Trophoblast cell (in vitro differentiated cells and primary cell): ENCODE measurements around the gene RASAL2.

Source experiments
- DNase-seq, 2 donors: peaks; one replicate each; pipeline ENCODE4 v3.0.0-alpha.2; 2016
- H2AFZ ChIP-seq: 2 replicates; pipeline ENCODE4 v1.6.1; 2013; ENCODE audit warnings: low read length, moderate library complexity, mild to moderate bottlenecking; ENCODE audit not compliant: insufficient read depth, poor library complexity
- H2AK5ac ChIP-seq: 2 replicates; pipeline ENCODE4 v1.6.1; 2013; ENCODE audit warnings: mild to moderate bottlenecking, low read length
- H2BK120ac ChIP-seq: 2 replicates; pipeline ENCODE4 v1.6.1; 2013; ENCODE audit warnings: low read length, mild to moderate bottlenecking, moderate library complexity; ENCODE audit not compliant: insufficient read depth, poor library complexity
- H2BK12ac ChIP-seq: 2 replicates; pipeline ENCODE4 v1.6.1; 2013; ENCODE audit warnings: mild to moderate bottlenecking, low read length, moderate library complexity
- H2BK5ac ChIP-seq: 2 replicates; pipeline ENCODE4 v1.6.1; 2013; ENCODE audit warnings: low read length, low read depth, moderate library complexity, mild to moderate bottlenecking; ENCODE audit not compliant: poor library complexity
- H3K14ac ChIP-seq: 2 replicates; pipeline ENCODE4 v1.6.1; 2013; ENCODE audit warnings: mild to moderate bottlenecking, low read length
- H3K18ac ChIP-seq: 2 replicates; pipeline ENCODE4 v1.6.1; 2013; ENCODE audit warnings: mild to moderate bottlenecking, low read length
- H3K23ac ChIP-seq: 2 replicates; pipeline ENCODE4 v1.6.1; 2013; ENCODE audit warnings: low read length
- H3K27ac ChIP-seq: 2 replicates; pipeline ENCODE4 v1.5.1; 2013; ENCODE audit warnings: low read depth, mild to moderate bottlenecking, inconsistent platforms, low read length, moderate library complexity
- H3K27me3 ChIP-seq: 2 replicates; pipeline ENCODE4 v1.6.1; 2013; ENCODE audit warnings: inconsistent platforms, mild to moderate bottlenecking, low read length, moderate library complexity; ENCODE audit not compliant: insufficient read depth
- H3K36me3 ChIP-seq, 2 experiments: 1 replicate in 1 of 2; 2 replicates in 1 of 2; pipeline ENCODE4 v1.6.1; 2013; ENCODE audit warnings: low read length in 2 of 2, mild to moderate bottlenecking in 2 of 2, moderate library complexity in 1 of 2; ENCODE audit not compliant: insufficient read depth in 2 of 2, control insufficient read depth in 1 of 2
- H3K4ac ChIP-seq: 2 replicates; pipeline ENCODE4 v1.6.1; 2013; ENCODE audit warnings: low read depth, mild to moderate bottlenecking, low read length, moderate library complexity
- H3K4me1 ChIP-seq, 2 experiments: 1 replicate in 1 of 2; 2 replicates in 1 of 2; pipeline ENCODE4 v1.6.1; 2013; ENCODE audit warnings: low read length in 2 of 2, mild to moderate bottlenecking in 2 of 2, moderate library complexity in 1 of 2; ENCODE audit not compliant: insufficient read depth in 2 of 2, control insufficient read depth in 1 of 2
- H3K4me2 ChIP-seq: 2 replicates; pipeline ENCODE4 v1.6.1; 2013; ENCODE audit warnings: inconsistent platforms, mild to moderate bottlenecking, low read length, moderate library complexity
- H3K4me3 ChIP-seq: 2 replicates; pipeline ENCODE4 v1.5.1; 2013; ENCODE audit warnings: mild to moderate bottlenecking, low read depth, low read length, inconsistent platforms
- H3K79me1 ChIP-seq: one replicate; pipeline ENCODE4 v1.6.1; 2013; ENCODE audit warnings: low read length
- H3K79me2 ChIP-seq: 2 replicates; pipeline ENCODE4 v1.6.1; 2013; ENCODE audit warnings: low read length, mild to moderate bottlenecking; ENCODE audit not compliant: control insufficient read depth, insufficient read depth, poor library complexity
- H3K9ac ChIP-seq: 2 replicates; pipeline ENCODE4 v1.6.1; 2013; ENCODE audit warnings: mild to moderate bottlenecking, low read length
- H3K9me3 ChIP-seq: 2 replicates; pipeline ENCODE4 v1.6.1; 2013; ENCODE audit warnings: low read depth, mild to moderate bottlenecking, control low read depth, inconsistent platforms, low read length; ENCODE audit not compliant: insufficient read depth
- H4K12ac ChIP-seq: 2 replicates; pipeline ENCODE4 v1.6.1; 2013; ENCODE audit warnings: low read depth, mild to moderate bottlenecking, low read length, moderate library complexity
- H4K8ac ChIP-seq: 2 replicates; pipeline ENCODE4 v1.6.1; 2013; ENCODE audit warnings: low read depth, mild to moderate bottlenecking, low read length, moderate library complexity
- H4K91ac ChIP-seq: one replicate; pipeline ENCODE4 v1.6.1; 2013; ENCODE audit warnings: low read depth, mild to moderate bottlenecking, low read length, moderate library complexity
- WGBS: extraction: QIAGEN DNeasy Blood & Tissue Kit; methylation state at CpG from one replicate; pipeline ENCODE4 v1.1.7; 2013; ENCODE audit warnings: missing lambda C conversion rate; ENCODE audit not compliant: insufficient read length, insufficient coverage; ENCODE audit errors: extremely low coverage; 5-methylcytosine and 5-hydroxymethylcytosine counted together

RASAL2 gene

GRCh38 chr1:178254433-178254832, 160.5 kb downstream of the RASAL2 start:
- Histone ChIP-seq H3K9me3 (no peaks in the 10 kb centered on the region), H3K23ac (no peak overlapping the region)

GRCh38 chr1:178258536-178258935, 164.6 kb downstream of the RASAL2 start:
- Histone ChIP-seq H3K4me2 (no peak overlapping the region), H2BK120ac (no peak overlapping the region), H3K9ac (no peak overlapping the region), H3K27me3 (no peaks in the 10 kb centered on the region), H3K18ac (no peak overlapping the region), H2BK12ac (no peak overlapping the region), H4K12ac (no peak overlapping the region), H2BK5ac (no peak overlapping the region), H3K79me2 (no peaks in the 10 kb centered on the region), H3K4me1 (no peaks in the 10 kb centered on the region), H3K4ac (no peak overlapping the region), H3K79me1 (no peaks in the 10 kb centered on the region), H3K9me3 (no peaks in the 10 kb centered on the region), H3K14ac (no peak overlapping the region), H2AFZ (no peak overlapping the region), H4K8ac (no peak overlapping the region), H4K91ac (no peak overlapping the region), H3K36me3 (peaks cover 2 to 3% of the 10 kb centered on the region in 2 experiments), H3K27ac (no peak overlapping the region), H3K4me3 (no peak overlapping the region), H2AK5ac (no peak overlapping the region), H3K23ac (no peak overlapping the region)
- DNase-seq, result no peak
- WGBS, result no CpG with 5 or more reads among the region's 3 CpGs

More at GRCh38 chr1:178254433-178254832, 160.5 kb downstream of the RASAL2 start:
- no peak overlapping the region for H4K91ac ChIP-seq
- H3K4me2 ChIP-seq, result no peak overlapping the region
- H2BK120ac ChIP-seq, result no peak overlapping the region
- peaks cover 2% of the 10 kb centered on the region for H3K79me2 ChIP-seq
- no peak overlapping the region for H2AK5ac ChIP-seq
- H3K9ac ChIP-seq, result no peak overlapping the region
- no peak overlapping the region for H3K4ac ChIP-seq
- H2AFZ ChIP-seq, result no peak overlapping the region
- H3K18ac ChIP-seq, result no peak overlapping the region
- H4K8ac ChIP-seq, result no peak overlapping the region
- DNase-seq, result no peak
- no peak overlapping the region for H4K12ac ChIP-seq
- H3K36me3 ChIP-seq, result peaks cover under 1 to 2% of the 10 kb centered on the region in 2 experiments
- no peak overlapping the region for H2BK12ac ChIP-seq
- H3K27me3 ChIP-seq, result no peaks in the 10 kb centered on the region
- no peak overlapping the region for H3K14ac ChIP-seq
- no peak overlapping the region for H3K27ac ChIP-seq
- H3K4me1 ChIP-seq, result peaks cover 9% of the 10 kb centered on the region in 2 experiments
- H3K79me1 ChIP-seq, result peaks cover 4% of the 10 kb centered on the region
- H3K4me3 ChIP-seq, result no peak overlapping the region
- H2BK5ac ChIP-seq, result no peak overlapping the region

GRCh38 chr1:178262120-178262500, 168.2 kb downstream of the RASAL2 start:
- H3K79me1 ChIP-seq, result peaks cover 8% of the 10 kb centered on the region
- no CpG with 5 or more reads among the region's 3 CpGs for WGBS
- no peak overlapping the region for H3K27ac ChIP-seq
- H3K36me3 ChIP-seq, result peaks cover 2 to 3% of the 10 kb centered on the region in 2 experiments
- H3K4me1 ChIP-seq, result peaks cover 4 to 5% of the 10 kb centered on the region in 2 experiments
- no peak overlapping the region for H3K23ac ChIP-seq
- H3K79me2 ChIP-seq, result peaks cover 2% of the 10 kb centered on the region
- H3K4ac ChIP-seq, result no peak overlapping the region
- H2AFZ ChIP-seq, result no peak overlapping the region
- no peak overlapping the region for H4K91ac ChIP-seq
- H2BK120ac ChIP-seq, result no peak overlapping the region
- H3K9ac ChIP-seq, result no peak overlapping the region
- no peak overlapping the region for H4K12ac ChIP-seq
- no peaks in the 10 kb centered on the region for H3K9me3 ChIP-seq
- H3K27me3 ChIP-seq, result no peaks in the 10 kb centered on the region
- H3K4me3 ChIP-seq, result no peak overlapping the region
- H3K14ac ChIP-seq, result no peak overlapping the region
- no peak overlapping the region for H2AK5ac ChIP-seq
- DNase-seq, result peak in 1 of 2 donors; percentile 79
- H4K8ac ChIP-seq, result no peak overlapping the region
- H3K4me2 ChIP-seq, result no peak overlapping the region
- H3K18ac ChIP-seq, result no peak overlapping the region
- no peak overlapping the region for H2BK5ac ChIP-seq
- H2BK12ac ChIP-seq, result no peak overlapping the region

GRCh38 chr1:178263341-178263740, 169.4 kb downstream of the RASAL2 start:
- Histone ChIP-seq H3K9me3 (no peaks in the 10 kb centered on the region), H2AFZ (no peak overlapping the region), H4K12ac (no peak overlapping the region), H3K4ac (no peak overlapping the region), H3K27ac (peak overlapping the region; percentile 44), H2BK12ac (no peak overlapping the region), H2BK120ac (no peak overlapping the region), H4K8ac (no peak overlapping the region), H3K4me1 (peaks cover 6 to 7% of the 10 kb centered on the region in 2 experiments), H3K23ac (no peak overlapping the region), H2BK5ac (no peak overlapping the region), H3K36me3 (peaks cover 0 to 3% of the 10 kb centered on the region in 2 experiments), H3K9ac (no peak overlapping the region), H2AK5ac (no peak overlapping the region), H3K4me3 (no peak overlapping the region), H3K4me2 (no peak overlapping the region), H4K91ac (no peak overlapping the region), H3K79me1 (peaks cover 12% of the 10 kb centered on the region), H3K14ac (no peak overlapping the region), H3K27me3 (no peaks in the 10 kb centered on the region), H3K79me2 (peaks cover 2% of the 10 kb centered on the region), H3K18ac (no peak overlapping the region)
- DNase-seq, result peak; percentile 3 to 68
- no CpG with 5 or more reads among the region's 2 CpGs for WGBS
